ENCODE data around the gene ZFAND3. TPM values are rescaled to one million over a fixed set of nuclear protein-coding genes. Genes with fewer than 3 reads are reported as not detected.

The ZFAND3 gene
- total RNA-seq, 1 donor from 2014 or later: 43.7 TPM

- intact Hi-C loops (cut with micrococcal nuclease): no loop called here
These were observed 24.7 kb upstream of the ZFAND3 start for GRCh38 chr6:37794825-37795224.

- intact Hi-C loops (cut with micrococcal nuclease): no loop called here
These were observed 20.9 kb upstream of the ZFAND3 start for GRCh38 chr6:37798436-37799262.

- intact Hi-C loops (cut with micrococcal nuclease): no loop called here
These were observed 20.3 kb upstream of the ZFAND3 start for GRCh38 chr6:37799263-37799644.

GRCh38 chr6:37800703-37801604 lies 18.6 kb upstream of the ZFAND3 start:
- intact Hi-C loops (cut with micrococcal nuclease): no loop called here

GRCh38 chr6:37801605-37801940 lies 18.0 kb upstream of the ZFAND3 start:
- intact Hi-C loops (cut with micrococcal nuclease): no loop called here

- intact Hi-C loops (cut with micrococcal nuclease): no loop called here
These were observed 16.7 kb upstream of the ZFAND3 start for GRCh38 chr6:37802810-37803209.

GRCh38 chr6:37804586-37804985 lies 14.9 kb upstream of the ZFAND3 start:
- intact Hi-C loops (cut with micrococcal nuclease): no loop called here

- intact Hi-C loops (cut with micrococcal nuclease): no loop called here
These were observed 13.3 kb upstream of the ZFAND3 start for GRCh38 chr6:37806213-37806612.

- intact Hi-C loops (cut with micrococcal nuclease): no loop called here
These were observed 11.9 kb upstream of the ZFAND3 start for GRCh38 chr6:37807656-37808055.

GRCh38 chr6:37809197-37809543 lies 10.4 kb upstream of the ZFAND3 start:
- intact Hi-C loops (cut with micrococcal nuclease): no loop called here

- intact Hi-C loops (cut with micrococcal nuclease): loop anchor here (10.0 kb wide), 1 partner anchor 762 kb away; no protein-coding TSS in a partner anchor
These were observed 6.7 kb upstream of the ZFAND3 start for GRCh38 chr6:37812841-37813240.

GRCh38 chr6:37814374-37814773 lies 5.2 kb upstream of the ZFAND3 start:
- intact Hi-C loops (cut with micrococcal nuclease): loop anchor here (10.0 kb wide), 1 partner anchor 760 kb away; no protein-coding TSS in a partner anchor

- intact Hi-C loops (cut with micrococcal nuclease): loop anchor here (5.0 to 10.0 kb wide), 3 partner anchors 384 to 821 kb away; partner anchors contain the start of genes BTBD9 and CMTR1
These were observed 2.7 kb upstream of the ZFAND3 start for GRCh38 chr6:37816599-37817375.

- intact Hi-C loops (cut with micrococcal nuclease): loop anchor here (1.0 to 10.0 kb wide), 8 partner anchors 27 to 1296 kb away; partner anchors contain the start of genes BTBD9, CMTR1, GLO1 and SAYSD1
These were observed 871 bp upstream of the ZFAND3 start for GRCh38 chr6:37818536-37819176.

GRCh38 chr6:37819802-37820717 lies 533 bp downstream of the ZFAND3 start:
- intact Hi-C loops (cut with micrococcal nuclease): loop anchor here (1.0 to 10.0 kb wide), 7 partner anchors 39 to 1295 kb away; partner anchors contain the start of genes BTBD9, CMTR1, GLO1 and SAYSD1

GRCh38 chr6:37820718-37821079 lies 1.2 kb downstream of the ZFAND3 start:
- intact Hi-C loops (cut with micrococcal nuclease): no loop called here

GRCh38 chr6:37821446-37821845 lies 1.9 kb downstream of the ZFAND3 start:
- intact Hi-C loops (cut with micrococcal nuclease): no loop called here

GRCh38 chr6:37822851-37823682 lies 3.5 kb downstream of the ZFAND3 start:
- intact Hi-C loops (cut with micrococcal nuclease): no loop called here

- intact Hi-C loops (cut with micrococcal nuclease): no loop called here
These were observed 4.6 kb downstream of the ZFAND3 start for GRCh38 chr6:37824170-37824569.
